HG03565 (cell line): ENCODE results near the gene GEMIN4.
"Not testable (repeated sequence)": the region's sequence is repeated elsewhere in the genome, so short reads cannot be mapped to it uniquely, and the experiment has no call there.

Experiments used
- ATAC-seq: cut with Tn5 transposase; IDR thresholded peaks from one replicate; pipeline ENCODE4 v1.9.1; 2021; ENCODE audit warnings: mild to moderate bottlenecking, moderate library complexity; ENCODE audit not compliant: unreplicated experiment

GEMIN4 gene

DNA sequence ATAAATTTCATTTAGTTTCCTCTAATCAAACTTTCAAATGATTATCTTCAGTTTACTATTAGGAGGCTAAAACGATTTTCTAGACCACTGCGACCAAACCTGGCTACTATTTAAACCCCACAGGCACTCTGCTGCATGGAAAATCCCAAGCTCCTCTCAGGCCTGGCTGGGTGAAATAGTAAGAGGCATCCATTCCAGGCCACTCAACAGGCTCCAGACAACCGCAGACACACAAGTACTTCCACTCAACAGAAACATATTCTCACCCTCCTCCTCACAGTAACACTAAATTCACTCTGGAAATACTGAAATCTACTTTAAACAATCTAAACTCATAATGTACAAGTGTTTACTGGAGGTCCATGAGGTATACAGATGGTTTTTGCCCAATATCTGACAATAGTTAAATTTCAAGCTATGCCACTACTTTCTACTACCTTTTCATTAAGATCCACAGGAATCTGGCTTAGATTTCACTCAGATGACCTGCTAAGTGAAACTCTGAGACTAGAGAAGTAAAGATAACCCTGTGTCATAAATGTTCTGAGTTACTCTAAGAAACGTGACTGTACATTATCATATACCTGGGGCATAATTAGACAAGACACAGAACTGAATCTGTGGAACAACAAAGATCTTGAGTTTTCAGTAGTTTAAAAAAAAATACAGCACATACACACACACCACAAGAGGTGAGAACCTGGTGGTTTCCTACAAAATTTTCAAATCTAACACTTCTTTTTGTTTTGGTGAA lies 47.8 kb downstream of the GEMIN4 start:
- no peak for ATAC-seq

DNA sequence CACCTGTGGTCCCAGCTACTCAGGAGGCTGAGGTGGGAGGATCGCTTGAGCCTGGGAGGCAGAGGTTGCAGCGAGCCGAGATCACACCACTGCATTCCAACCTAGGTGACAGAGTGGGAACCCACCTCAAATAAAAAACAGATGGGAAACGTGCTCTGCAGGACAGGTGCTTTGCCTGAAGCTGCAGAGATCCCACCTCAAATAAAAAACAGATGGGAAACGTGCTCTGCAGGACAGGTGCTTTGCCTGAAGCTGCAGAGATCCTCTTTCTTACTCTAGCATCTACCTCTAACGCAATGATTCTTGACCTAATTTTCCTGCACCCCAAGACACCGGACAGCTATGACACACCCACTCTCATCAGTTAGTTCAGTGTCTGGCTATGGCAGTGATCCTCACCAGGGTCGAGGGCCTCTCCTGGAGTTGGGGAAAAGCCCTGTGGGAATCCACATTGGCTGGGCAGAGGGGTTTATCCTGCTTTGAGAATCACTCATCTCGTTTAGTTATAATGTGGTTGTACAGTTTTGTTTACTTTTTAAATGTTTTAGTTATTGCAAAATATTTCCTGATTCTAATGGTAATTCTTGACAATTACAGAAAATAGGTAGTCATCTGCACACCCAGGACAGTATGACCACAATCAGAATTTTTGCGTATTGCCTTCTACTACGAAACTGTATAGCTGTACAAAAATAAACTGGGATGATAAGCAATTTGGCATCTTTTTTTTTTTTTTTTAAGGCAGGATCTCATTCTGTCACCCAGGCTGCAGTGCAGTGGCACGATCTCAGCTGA lies 48.8 kb downstream of the GEMIN4 start:
- ATAC-seq = no peak

DNA sequence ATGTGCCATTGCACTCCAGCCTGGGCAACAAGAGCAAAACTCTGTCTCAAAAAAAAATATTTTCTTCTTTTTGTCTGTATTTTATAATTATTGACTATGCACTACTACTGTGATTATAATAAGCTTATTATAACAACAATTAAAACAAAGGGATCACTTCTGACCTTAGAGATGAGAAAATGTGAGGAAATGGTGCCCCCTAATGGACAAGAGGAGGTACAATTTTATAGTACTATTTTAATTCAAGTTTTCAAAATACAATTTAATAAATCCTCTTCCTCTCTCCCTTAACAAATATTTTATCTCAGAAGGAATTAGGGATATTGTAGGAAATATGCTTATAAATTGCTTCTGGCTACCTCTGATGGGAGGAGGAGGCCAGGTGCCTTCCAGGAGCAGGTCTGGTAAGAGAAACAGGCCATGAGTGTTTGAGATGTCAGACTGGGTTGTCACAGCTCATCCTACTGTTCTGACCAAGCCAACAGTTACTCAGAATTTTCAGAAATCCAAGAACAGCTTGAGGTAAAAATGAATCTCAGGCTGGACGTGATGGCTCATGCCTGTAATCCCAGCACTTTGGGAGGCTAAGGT lies 51.5 kb downstream of the GEMIN4 start:
- no peak for ATAC-seq

DNA sequence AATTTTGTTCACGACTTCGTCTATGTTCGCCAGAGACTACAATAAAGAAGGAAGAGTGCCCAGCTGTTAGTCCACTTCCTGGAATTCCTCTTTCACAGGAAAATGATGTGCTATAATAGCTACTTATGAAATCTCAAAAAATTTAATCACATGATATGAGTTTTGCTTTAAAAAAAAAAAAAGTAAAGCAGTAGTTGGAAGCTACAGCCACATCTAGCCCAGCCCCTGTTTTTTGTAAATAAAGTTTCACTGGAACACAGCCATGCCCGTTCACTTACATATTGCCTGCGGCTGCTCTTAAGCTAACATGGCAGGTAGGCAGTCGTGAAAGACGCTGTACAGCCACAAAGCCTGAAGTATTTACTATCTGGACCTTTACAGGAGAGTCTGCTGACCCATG lies 52.7 kb downstream of the GEMIN4 start:
- no peak for ATAC-seq

DNA sequence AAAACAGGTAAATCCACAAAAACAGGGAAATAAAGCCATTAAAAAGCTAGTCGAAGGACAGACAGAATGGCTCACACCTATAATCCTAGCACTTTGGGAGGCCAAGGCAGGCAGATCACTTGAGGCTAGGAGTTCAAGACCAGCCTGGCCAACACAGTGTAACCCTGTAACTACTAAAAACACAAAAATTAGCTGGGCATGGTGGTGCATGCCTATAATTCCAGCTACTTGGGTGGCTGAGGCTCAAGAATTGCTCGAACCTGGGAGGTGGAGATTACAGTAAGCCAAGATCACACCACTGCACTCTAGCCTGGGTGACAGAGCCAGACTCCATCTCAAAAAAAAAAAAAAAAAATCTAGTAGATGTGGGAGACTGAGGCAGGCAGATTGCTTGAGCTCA lies 54.0 kb downstream of the GEMIN4 start:
- not testable (repeated sequence) for ATAC-seq

DNA sequence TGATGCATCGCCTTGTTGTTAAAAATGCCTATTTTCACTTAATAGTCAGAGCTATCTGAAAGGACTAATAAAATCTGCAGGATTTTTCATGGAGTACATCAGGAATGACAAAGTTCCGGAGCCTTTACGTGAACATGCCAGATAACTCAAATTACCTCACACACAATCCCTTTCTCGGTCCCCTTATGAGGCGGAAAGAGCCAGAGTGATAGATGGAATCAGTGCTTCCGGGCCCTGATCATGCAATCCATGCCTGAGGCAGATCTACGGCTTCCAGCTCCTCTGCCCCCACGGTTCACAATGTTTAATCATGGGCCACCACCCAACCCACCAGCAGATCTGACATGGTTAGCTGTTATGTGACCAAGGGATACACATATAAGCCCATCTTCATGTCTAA lies 54.4 kb downstream of the GEMIN4 start:
- ATAC-seq = no peak

DNA sequence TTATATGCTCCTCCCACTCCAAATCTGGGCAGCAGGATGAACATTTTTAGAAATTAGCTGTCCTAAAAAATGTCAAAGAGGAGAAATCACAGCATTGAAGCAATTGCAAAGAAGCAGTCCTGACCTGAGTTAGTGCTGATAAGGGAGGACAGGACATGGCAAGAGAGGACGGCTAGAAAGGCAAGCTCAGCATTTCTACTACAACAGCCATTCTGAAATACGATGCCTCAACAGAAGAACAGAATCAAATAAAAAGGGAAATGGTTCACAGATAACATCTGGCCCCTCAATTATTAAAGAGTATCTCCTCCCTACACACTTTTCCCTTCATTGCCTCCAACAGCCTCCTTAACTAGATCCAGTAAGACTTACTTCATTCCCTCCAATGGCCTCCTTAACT lies 55.7 kb downstream of the GEMIN4 start:
- ATAC-seq = no peak
